K562 (cell line): ENCODE results near the gene TAF1D. TPM values are rescaled to one million over a fixed set of nuclear protein-coding genes. Genes with fewer than 3 reads are reported as not detected.

Source experiments
- microRNA counts: library from miRNA; unstranded; fragments of <30 nt; microRNA quantifications from one replicate; lab custom pipeline; 2016
- microRNA-seq: library from miRNA; unstranded; fragments of <30 nt; microRNA quantifications from one replicate; pipeline ENCODE4, GENCODE V29; 2018; ENCODE audit warnings: borderline microRNAs expressed
- polyA plus RNA-seq, 8 experiments: library from polyadenylated mRNA; depleted of rRNA in 4 of 8; stranded (reverse) in 5 of 8; unstranded in 3 of 8; fragments of >200 nt; fragmentation: Nextera tagmentation in 2 of 8; fragmentation: Illumina TruSeq in 1 of 8; extraction: Ambion mirVana in 2 of 8; extraction: Trizol in 1 of 8; gene quantifications; 2 replicates each; pipeline versions ENCODE4 v1.2.1 to v1.2.3, GENCODE V29; 2011 to 2014; ENCODE audit warnings: inconsistent platforms in 1 of 8, missing spikeins in 1 of 8
- small RNA-seq: library from RNA; depleted of rRNA; stranded (forward); fragments of <200 nt; gene quantifications from one replicate; pipeline ENCODE3, GENCODE V24; 2014
- total RNA-seq, 7 experiments: library from RNA; depleted of rRNA in 6 of 7; stranded (reverse); fragments of >200 nt in 6 of 7; fragmentation: Illumina TruSeq in 2 of 7; extraction: Trizol in 2 of 7; gene quantifications; 2 replicates each; pipeline versions ENCODE4 v1.2.1 to v1.2.3, GENCODE V29; 2011 to 2021; ENCODE audit warnings: low replicate concordance in 1 of 7

TAF1D gene
- total and polyA plus RNA-seq, 9 of the 15 experiments (the other 6 are each of a cell fraction or from before 2014, with no cell fraction given), result 122 to 347 (median 250) TPM

MicroRNAs within 50 kb of the gene (microRNA counts, 767-probe panel; counts per million panel counts)
- 1,510 counts per million, percentile 37 among the panel's probes with 10 or more counts for microRNA hsa-miR-1304-5p (lab: Ali Mortazavi, UCI)

Small RNA genes within 50 kb of the gene (microRNA-seq; reads per million reads assigned to microRNA genes)
- 26.9 reads per million, percentile 68 among the genes with 10 or more reads in this experiment for gene MIR1304

Small RNA genes within 50 kb of the gene (small RNA-seq; reads per million reads assigned to genes)
- gene RF00019 (not detected), gene RF00493 (14.8 reads per million, percentile 96 among the genes with 10 or more reads in this experiment), gene SCARNA9 (0.18 reads per million), gene SNORA1 (not detected), gene SNORA18 (not detected), gene SNORA25 (not detected), gene SNORA32 (not detected), gene SNORA40 (not detected), gene SNORA8 (not detected), gene SNORD5 (not detected), gene SNORD6 (3,963 reads per million, percentile 100 among the genes with 10 or more reads in this experiment)

Other genes with a start within 250 kb of the TAF1D start
- gene SMCO4, start 198.1 kb downstream of the TAF1D start, total RNA-seq (2014; rRNA removed), result 15.3 and 36.6 TPM in 2 replicates
- 16.0 and 19.1 TPM in 2 replicates for gene SMCO4, start 198.1 kb downstream of the TAF1D start, total RNA-seq (2014; rRNA removed; fragmentation: Illumina TruSeq; extraction: Trizol)
- 14.1 and 21.1 TPM in 2 replicates for gene SMCO4, start 198.1 kb downstream of the TAF1D start, total RNA-seq (2015; rRNA removed; fragmentation: Illumina TruSeq; extraction: Trizol)
- gene SMCO4, start 198.1 kb downstream of the TAF1D start, total RNA-seq (2021), result 16.9 and 18.5 TPM in 2 replicates
- gene SMCO4, start 198.1 kb downstream of the TAF1D start, polyA plus RNA-seq (2011; rRNA removed), result 9.5 and 11.5 TPM in 2 replicates
- gene SMCO4, start 198.1 kb downstream of the TAF1D start, polyA plus RNA-seq (2014; fragmentation: Illumina TruSeq; extraction: Trizol), result 15.4 and 22.3 TPM in 2 replicates
- 1 to 10 TPM; 1.8 to 2.2 TPM for gene SMCO4, start 198.1 kb downstream of the TAF1D start, polyA plus RNA-seq (2014; fragmentation: Nextera tagmentation; extraction: Ambion mirVana)
- 18.3 and 27.8 TPM in 2 replicates for gene SMCO4, start 198.1 kb downstream of the TAF1D start, polyA plus RNA-seq (2014; rRNA removed)
- gene CEP295, start 79.8 kb downstream of the TAF1D start, total RNA-seq (2014; rRNA removed), result 26.5 and 27.1 TPM in 2 replicates
- 41.8 and 47.5 TPM in 2 replicates for gene CEP295, start 79.8 kb downstream of the TAF1D start, total RNA-seq (2014; rRNA removed; fragmentation: Illumina TruSeq; extraction: Trizol)
- gene CEP295, start 79.8 kb downstream of the TAF1D start, total RNA-seq (2015; rRNA removed; fragmentation: Illumina TruSeq; extraction: Trizol), result 41.7 and 46.9 TPM in 2 replicates
- 22.1 and 22.2 TPM in 2 replicates for gene CEP295, start 79.8 kb downstream of the TAF1D start, total RNA-seq (2021)
- gene CEP295, start 79.8 kb downstream of the TAF1D start, polyA plus RNA-seq (2011; rRNA removed), result 28.5 and 31.5 TPM in 2 replicates
- 24.9 and 30.0 TPM in 2 replicates for gene CEP295, start 79.8 kb downstream of the TAF1D start, polyA plus RNA-seq (2014; fragmentation: Illumina TruSeq; extraction: Trizol)
- 10 to 100 TPM in 1 of 2 experiments, 1 to 10 TPM in 1; 6.0 to 10.9 TPM for gene CEP295, start 79.8 kb downstream of the TAF1D start, polyA plus RNA-seq (2014; fragmentation: Nextera tagmentation; extraction: Ambion mirVana)
- 16.3 and 22.8 TPM in 2 replicates for gene CEP295, start 79.8 kb downstream of the TAF1D start, polyA plus RNA-seq (2014; rRNA removed)
- gene C11orf54, start 177 bp upstream of the TAF1D start, total RNA-seq (2014; rRNA removed), result 12.0 and 13.4 TPM in 2 replicates
- 23.1 and 30.5 TPM in 2 replicates for gene C11orf54, start 177 bp upstream of the TAF1D start, total RNA-seq (2014; rRNA removed; fragmentation: Illumina TruSeq; extraction: Trizol)
- 15.3 and 16.8 TPM in 2 replicates for gene C11orf54, start 177 bp upstream of the TAF1D start, total RNA-seq (2015; rRNA removed; fragmentation: Illumina TruSeq; extraction: Trizol)
- gene C11orf54, start 177 bp upstream of the TAF1D start, total RNA-seq (2021), result 13.1 and 15.6 TPM in 2 replicates
- 26.7 and 33.0 TPM in 2 replicates for gene C11orf54, start 177 bp upstream of the TAF1D start, polyA plus RNA-seq (2011; rRNA removed)
- gene C11orf54, start 177 bp upstream of the TAF1D start, polyA plus RNA-seq (2014; fragmentation: Illumina TruSeq; extraction: Trizol), result 24.3 and 25.0 TPM in 2 replicates
- 10 to 100 TPM; 31.5 to 31.7 TPM for gene C11orf54, start 177 bp upstream of the TAF1D start, polyA plus RNA-seq (2014; fragmentation: Nextera tagmentation; extraction: Ambion mirVana)
- 15.9 and 18.3 TPM in 2 replicates for gene C11orf54, start 177 bp upstream of the TAF1D start, polyA plus RNA-seq (2014; rRNA removed)
- 29.8 and 30.7 TPM in 2 replicates for gene MED17, start 42.8 kb upstream of the TAF1D start, total RNA-seq (2014; rRNA removed)
- 34.5 and 35.1 TPM in 2 replicates for gene MED17, start 42.8 kb upstream of the TAF1D start, total RNA-seq (2014; rRNA removed; fragmentation: Illumina TruSeq; extraction: Trizol)
- 31.5 and 32.4 TPM in 2 replicates for gene MED17, start 42.8 kb upstream of the TAF1D start, total RNA-seq (2015; rRNA removed; fragmentation: Illumina TruSeq; extraction: Trizol)
- gene MED17, start 42.8 kb upstream of the TAF1D start, total RNA-seq (2021), result 34.7 and 35.0 TPM in 2 replicates
- 20.3 and 22.0 TPM in 2 replicates for gene MED17, start 42.8 kb upstream of the TAF1D start, polyA plus RNA-seq (2011; rRNA removed)
- gene MED17, start 42.8 kb upstream of the TAF1D start, polyA plus RNA-seq (2014; fragmentation: Illumina TruSeq; extraction: Trizol), result 22.1 and 26.8 TPM in 2 replicates
- 1 to 10 TPM; 6.7 to 7.7 TPM for gene MED17, start 42.8 kb upstream of the TAF1D start, polyA plus RNA-seq (2014; fragmentation: Nextera tagmentation; extraction: Ambion mirVana)
- gene MED17, start 42.8 kb upstream of the TAF1D start, polyA plus RNA-seq (2014; rRNA removed), result 21.5 and 21.7 TPM in 2 replicates
- gene VSTM5, start 109.1 kb upstream of the TAF1D start, total RNA-seq (2014; rRNA removed), result not detected in 2 replicates
- gene VSTM5, start 109.1 kb upstream of the TAF1D start, total RNA-seq (2014; rRNA removed; fragmentation: Illumina TruSeq; extraction: Trizol), result not detected in 2 replicates
- not detected in 2 replicates for gene VSTM5, start 109.1 kb upstream of the TAF1D start, total RNA-seq (2015; rRNA removed; fragmentation: Illumina TruSeq; extraction: Trizol)
- not detected in 2 replicates for gene VSTM5, start 109.1 kb upstream of the TAF1D start, total RNA-seq (2021)
- gene VSTM5, start 109.1 kb upstream of the TAF1D start, polyA plus RNA-seq (2011; rRNA removed), result not detected in 2 replicates
- gene VSTM5, start 109.1 kb upstream of the TAF1D start, polyA plus RNA-seq (2014; fragmentation: Illumina TruSeq; extraction: Trizol), result not detected in 2 replicates
- under 1 TPM in 1 of 2 experiments, not detected in 1; 0.01 TPM for gene VSTM5, start 109.1 kb upstream of the TAF1D start, polyA plus RNA-seq (2014; fragmentation: Nextera tagmentation; extraction: Ambion mirVana)
- gene VSTM5, start 109.1 kb upstream of the TAF1D start, polyA plus RNA-seq (2014; rRNA removed), result not detected in 2 replicates